Measurements from ENCODE around the gene MAL. TPM values are rescaled to one million over a fixed set of nuclear protein-coding genes. Genes with fewer than 3 reads are reported as not detected.

MAL gene
- total and polyA plus RNA-seq, 2 experiments from 2014 or later = 0.24 to 0.31 TPM

DNA sequence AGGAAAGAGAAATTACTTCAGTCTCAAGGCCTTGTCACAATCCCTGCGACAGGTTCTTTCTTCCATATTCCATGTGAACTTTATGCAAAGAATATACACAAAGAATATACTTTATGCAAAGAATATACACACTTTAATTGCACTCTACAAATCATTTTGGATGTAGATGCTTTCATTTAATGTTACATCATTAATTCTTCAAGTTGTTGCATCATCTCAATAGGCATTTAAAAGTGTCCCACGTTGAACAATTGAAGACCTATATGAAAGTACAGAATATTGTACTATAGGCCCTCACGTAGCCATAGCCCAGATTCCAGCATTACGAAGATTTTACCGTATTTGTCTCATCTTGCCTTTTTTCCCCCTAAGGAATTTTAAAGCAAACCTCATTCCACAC lies 33.1 kb upstream of the MAL start:
- Mint-ChIP-seq H3K36me3 (ENCODE audit: low read depth) (no peaks in the 10 kb centered on the region), H3K4me3 (no peak overlapping the region), H3K27me3 (ENCODE audit: insufficient read depth, low read depth, poor library complexity) (peaks cover 12% of the 10 kb centered on the region), H3K4me1 (no peaks in the 10 kb centered on the region; the same call in 2 of the 3 replicates), H3K9me3 (no peaks in the 10 kb centered on the region), H3K27ac (no peak overlapping the region)
- no peak for TF ChIP-seq STAT1 (IDR thresholded peaks at IDR 0.05; ENCODE audit: unreplicated experiment)
- no peak for TF ChIP-seq NANOG (IDR thresholded peaks at IDR 0.05; ENCODE audit: borderline replicate concordance)
- TF ChIP-seq CREB1 (CRISPR knock-in tag; IDR thresholded peaks at IDR 0.05; ENCODE audit: low read depth) = no peak
- TF ChIP-seq, protein P1, sequence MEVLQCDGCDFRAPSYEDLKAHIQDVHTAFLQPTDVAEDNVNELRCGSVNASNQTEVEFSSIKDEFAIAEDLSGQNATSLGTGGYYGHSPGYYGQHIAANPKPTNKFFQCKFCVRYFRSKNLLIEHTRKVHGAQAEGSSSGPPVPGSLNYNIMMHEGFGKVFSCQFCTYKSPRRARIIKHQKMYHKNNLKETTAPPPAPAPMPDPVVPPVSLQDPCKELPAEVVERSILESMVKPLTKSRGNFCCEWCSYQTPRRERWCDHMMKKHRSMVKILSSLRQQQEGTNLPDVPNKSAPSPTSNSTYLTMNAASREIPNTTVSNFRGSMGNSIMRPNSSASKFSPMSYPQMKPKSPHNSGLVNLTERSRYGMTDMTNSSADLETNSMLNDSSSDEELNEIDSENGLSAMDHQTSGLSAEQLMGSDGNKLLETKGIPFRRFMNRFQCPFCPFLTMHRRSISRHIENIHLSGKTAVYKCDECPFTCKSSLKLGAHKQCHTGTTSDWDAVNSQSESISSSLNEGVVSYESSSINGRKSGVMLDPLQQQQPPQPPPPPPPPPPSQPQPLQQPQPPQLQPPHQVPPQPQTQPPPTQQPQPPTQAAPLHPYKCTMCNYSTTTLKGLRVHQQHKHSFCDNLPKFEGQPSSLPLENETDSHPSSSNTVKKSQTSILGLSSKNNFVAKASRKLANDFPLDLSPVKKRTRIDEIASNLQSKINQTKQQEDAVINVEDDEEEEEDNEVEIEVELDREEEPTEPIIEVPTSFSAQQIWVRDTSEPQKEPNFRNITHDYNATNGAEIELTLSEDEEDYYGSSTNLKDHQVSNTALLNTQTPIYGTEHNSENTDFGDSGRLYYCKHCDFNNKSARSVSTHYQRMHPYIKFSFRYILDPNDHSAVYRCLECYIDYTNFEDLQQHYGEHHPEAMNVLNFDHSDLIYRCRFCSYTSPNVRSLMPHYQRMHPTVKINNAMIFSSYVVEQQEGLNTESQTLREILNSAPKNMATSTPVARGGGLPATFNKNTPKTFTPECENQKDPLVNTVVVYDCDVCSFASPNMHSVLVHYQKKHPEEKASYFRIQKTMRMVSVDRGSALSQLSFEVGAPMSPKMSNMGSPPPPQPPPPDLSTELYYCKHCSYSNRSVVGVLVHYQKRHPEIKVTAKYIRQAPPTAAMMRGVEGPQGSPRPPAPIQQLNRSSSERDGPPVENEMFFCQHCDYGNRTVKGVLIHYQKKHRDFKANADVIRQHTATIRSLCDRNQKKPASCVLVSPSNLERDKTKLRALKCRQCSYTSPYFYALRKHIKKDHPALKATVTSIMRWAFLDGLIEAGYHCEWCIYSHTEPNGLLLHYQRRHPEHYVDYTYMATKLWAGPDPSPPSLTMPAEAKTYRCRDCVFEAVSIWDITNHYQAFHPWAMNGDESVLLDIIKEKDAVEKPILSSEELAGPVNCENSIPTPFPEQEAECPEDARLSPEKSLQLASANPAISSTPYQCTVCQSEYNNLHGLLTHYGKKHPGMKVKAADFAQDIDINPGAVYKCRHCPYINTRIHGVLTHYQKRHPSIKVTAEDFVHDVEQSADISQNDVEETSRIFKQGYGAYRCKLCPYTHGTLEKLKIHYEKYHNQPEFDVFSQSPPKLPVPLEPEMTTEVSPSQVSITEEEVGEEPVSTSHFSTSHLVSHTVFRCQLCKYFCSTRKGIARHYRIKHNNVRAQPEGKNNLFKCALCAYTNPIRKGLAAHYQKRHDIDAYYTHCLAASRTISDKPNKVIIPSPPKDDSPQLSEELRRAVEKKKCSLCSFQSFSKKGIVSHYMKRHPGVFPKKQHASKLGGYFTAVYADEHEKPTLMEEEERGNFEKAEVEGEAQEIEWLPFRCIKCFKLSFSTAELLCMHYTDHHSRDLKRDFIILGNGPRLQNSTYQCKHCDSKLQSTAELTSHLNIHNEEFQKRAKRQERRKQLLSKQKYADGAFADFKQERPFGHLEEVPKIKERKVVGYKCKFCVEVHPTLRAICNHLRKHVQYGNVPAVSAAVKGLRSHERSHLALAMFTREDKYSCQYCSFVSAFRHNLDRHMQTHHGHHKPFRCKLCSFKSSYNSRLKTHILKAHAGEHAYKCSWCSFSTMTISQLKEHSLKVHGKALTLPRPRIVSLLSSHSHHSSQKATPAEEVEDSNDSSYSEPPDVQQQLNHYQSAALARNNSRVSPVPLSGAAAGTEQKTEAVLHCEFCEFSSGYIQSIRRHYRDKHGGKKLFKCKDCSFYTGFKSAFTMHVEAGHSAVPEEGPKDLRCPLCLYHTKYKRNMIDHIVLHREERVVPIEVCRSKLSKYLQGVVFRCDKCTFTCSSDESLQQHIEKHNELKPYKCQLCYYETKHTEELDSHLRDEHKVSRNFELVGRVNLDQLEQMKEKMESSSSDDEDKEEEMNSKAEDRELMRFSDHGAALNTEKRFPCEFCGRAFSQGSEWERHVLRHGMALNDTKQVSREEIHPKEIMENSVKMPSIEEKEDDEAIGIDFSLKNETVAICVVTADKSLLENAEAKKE (CRISPR knock-in tag; IDR thresholded peaks at IDR 0.05) = no peak
- TF ChIP-seq, protein P2, sequence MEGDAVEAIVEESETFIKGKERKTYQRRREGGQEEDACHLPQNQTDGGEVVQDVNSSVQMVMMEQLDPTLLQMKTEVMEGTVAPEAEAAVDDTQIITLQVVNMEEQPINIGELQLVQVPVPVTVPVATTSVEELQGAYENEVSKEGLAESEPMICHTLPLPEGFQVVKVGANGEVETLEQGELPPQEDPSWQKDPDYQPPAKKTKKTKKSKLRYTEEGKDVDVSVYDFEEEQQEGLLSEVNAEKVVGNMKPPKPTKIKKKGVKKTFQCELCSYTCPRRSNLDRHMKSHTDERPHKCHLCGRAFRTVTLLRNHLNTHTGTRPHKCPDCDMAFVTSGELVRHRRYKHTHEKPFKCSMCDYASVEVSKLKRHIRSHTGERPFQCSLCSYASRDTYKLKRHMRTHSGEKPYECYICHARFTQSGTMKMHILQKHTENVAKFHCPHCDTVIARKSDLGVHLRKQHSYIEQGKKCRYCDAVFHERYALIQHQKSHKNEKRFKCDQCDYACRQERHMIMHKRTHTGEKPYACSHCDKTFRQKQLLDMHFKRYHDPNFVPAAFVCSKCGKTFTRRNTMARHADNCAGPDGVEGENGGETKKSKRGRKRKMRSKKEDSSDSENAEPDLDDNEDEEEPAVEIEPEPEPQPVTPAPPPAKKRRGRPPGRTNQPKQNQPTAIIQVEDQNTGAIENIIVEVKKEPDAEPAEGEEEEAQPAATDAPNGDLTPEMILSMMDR (conservative IDR thresholded peaks at IDR 0.05; ENCODE audit: low read depth in 2 of 2) = no peak
- Histone ChIP-seq H3K4me3 (no peak overlapping the region), H3K27ac (ENCODE audit: low read depth) (no peak overlapping the region), H3K27me3 (ENCODE audit: insufficient read depth) (peaks cover 9% of the 10 kb centered on the region), H3K4me1 (ENCODE audit: insufficient read depth) (no peaks in the 10 kb centered on the region), H3K9me2 (ENCODE audit: insufficient read depth) (no peaks in the 10 kb centered on the region), H4K20me1 (replicated peaks; ENCODE audit: insufficient read depth) (no peaks in the 10 kb centered on the region), H3K79me2 (replicated peaks; ENCODE audit: insufficient read depth) (no peaks in the 10 kb centered on the region), H3F3A (replicated peaks; ENCODE audit: low read depth) (no peaks in the 10 kb centered on the region), H3K36me3 (ENCODE audit: insufficient read depth) (no peaks in the 10 kb centered on the region), H2AFZ (no peak overlapping the region), H3K4me2 (no peak overlapping the region)
- no peak for DNase-seq (ENCODE audit: low spot score)
- no peak for ATAC-seq
